Measurements from ENCODE around the gene AKT2. TPM values are rescaled to one million over a fixed set of nuclear protein-coding genes. Genes with fewer than 3 reads are reported as not detected.
"Not testable (repeated sequence)": the region's sequence is repeated elsewhere in the genome, so short reads cannot be mapped to it uniquely, and the experiment has no call there.

The AKT2 gene
- total and polyA plus RNA-seq, 5 donors, result 94.9 to 131 (median 124) TPM

- Histone ChIP-seq H3K9me3 (ENCODE audit: control insufficient read depth, low read length) (no peaks in the 10 kb centered on the region), H3K4me1 (ENCODE audit: control insufficient read depth, insufficient read depth, low read length) (peaks cover 3% of the 10 kb centered on the region), H3K27ac (ENCODE audit: low read length) (no peak overlapping the region), H3K27me3 (ENCODE audit: control insufficient read depth, insufficient read depth) (no peaks in the 10 kb centered on the region), H3K4me3 (ENCODE audit: low read length) (no peak overlapping the region)
- WGBS, result 81% methylated on average over 32 of the region's 32 CpGs
- intact Hi-C loops (cut with DNase I), result loop anchor here (5.0 to 10.0 kb wide), 3 partner anchors 80 to 87 kb away; no protein-coding TSS in a partner anchor
- ATAC-seq (no peak), DNase-seq (no peak)
These were observed 60.6 kb downstream of the AKT2 start for GRCh38 chr19:40224342-40225150.

- WGBS, result 26% methylated on average over 48 of the region's 48 CpGs
- no peak overlapping the region for H3K27ac ChIP-seq (ENCODE audit: low read length)
- ATAC-seq (no peak), DNase-seq (peak in 2 of 3 donors; percentile 61 to 67)
- no peaks in the 10 kb centered on the region for H3K9me3 ChIP-seq (ENCODE audit: control insufficient read depth, low read length)
- peaks cover 3% of the 10 kb centered on the region for H3K4me1 ChIP-seq (ENCODE audit: control insufficient read depth, insufficient read depth, low read length)
- intact Hi-C loops (cut with DNase I), result loop anchor here (5.0 to 10.0 kb wide), 3 partner anchors 78 to 86 kb away; no protein-coding TSS in a partner anchor
- H3K4me3 ChIP-seq (ENCODE audit: low read length), result no peak overlapping the region
- H3K27me3 ChIP-seq (ENCODE audit: control insufficient read depth, insufficient read depth), result no peaks in the 10 kb centered on the region
These were observed 61.9 kb downstream of the AKT2 start for GRCh38 chr19:40223135-40223822.

GRCh38 chr19:40221858-40222619 lies 63.1 kb downstream of the AKT2 start:
- Histone ChIP-seq H3K4me3 (ENCODE audit: low read length) (no peak overlapping the region), H3K27me3 (ENCODE audit: control insufficient read depth, insufficient read depth) (no peaks in the 10 kb centered on the region), H3K4me1 (ENCODE audit: control insufficient read depth, insufficient read depth, low read length) (peaks cover 3% of the 10 kb centered on the region), H3K27ac (ENCODE audit: low read length) (no peak overlapping the region), H3K9me3 (ENCODE audit: control insufficient read depth, low read length) (no peaks in the 10 kb centered on the region)
- peak; percentile 80 to 84 (median 84) for DNase-seq
- 56% methylated on average over 41 of the region's 41 CpGs for WGBS
- intact Hi-C loops (cut with DNase I), result loop anchor here (5.0 to 10.0 kb wide), 3 partner anchors 77 to 85 kb away; no protein-coding TSS in a partner anchor
- peak; percentile 84 to 87 for ATAC-seq

- Histone ChIP-seq H3K27me3 (ENCODE audit: control insufficient read depth, insufficient read depth) (no peaks in the 10 kb centered on the region), H3K4me3 (ENCODE audit: low read length) (no peak overlapping the region), H3K4me1 (ENCODE audit: control insufficient read depth, insufficient read depth, low read length) (peaks cover 2% of the 10 kb centered on the region), H3K9me3 (ENCODE audit: control insufficient read depth, low read length) (no peaks in the 10 kb centered on the region), H3K27ac (ENCODE audit: low read length) (no peak overlapping the region)
- intact Hi-C loops (cut with DNase I), result loop anchor here (5.0 to 10.0 kb wide), 3 partner anchors 76 to 83 kb away; no protein-coding TSS in a partner anchor
- no peak for ATAC-seq
- 86% methylated on average over 9 of the region's 9 CpGs for WGBS
- no peak for DNase-seq
These were observed 64.5 kb downstream of the AKT2 start for GRCh38 chr19:40220674-40221073.

- Histone ChIP-seq H3K27me3 (ENCODE audit: control insufficient read depth, insufficient read depth) (no peaks in the 10 kb centered on the region), H3K27ac (ENCODE audit: low read length) (no peak overlapping the region), H3K4me1 (ENCODE audit: control insufficient read depth, insufficient read depth, low read length) (no peaks in the 10 kb centered on the region), H3K4me3 (ENCODE audit: low read length) (no peak overlapping the region), H3K9me3 (ENCODE audit: control insufficient read depth, low read length) (no peaks in the 10 kb centered on the region)
- DNase-seq, result no peak
- WGBS, result 27% methylated on average over 8 of the region's 8 CpGs
- ATAC-seq, result no peak
- intact Hi-C loops (cut with DNase I), result loop anchor here (5.0 to 10.0 kb wide), 3 partner anchors 75 to 82 kb away; no protein-coding TSS in a partner anchor
These were observed 65.3 kb downstream of the AKT2 start for GRCh38 chr19:40219721-40220276.

GRCh38 chr19:40219029-40219428 lies 66.1 kb downstream of the AKT2 start:
- H3K27ac ChIP-seq (ENCODE audit: low read length); H3K27me3 ChIP-seq (ENCODE audit: control insufficient read depth, insufficient read depth); H3K9me3 ChIP-seq (ENCODE audit: control insufficient read depth, low read length); DNase-seq; intact Hi-C loops (cut with DNase I); H3K4me1 ChIP-seq (ENCODE audit: control insufficient read depth, insufficient read depth, low read length); H3K4me3 ChIP-seq (ENCODE audit: low read length); ATAC-seq: not testable (repeated sequence)
- 77% methylated on average over 4 of the region's 4 CpGs for WGBS

GRCh38 chr19:40217934-40218890 lies 66.9 kb downstream of the AKT2 start, which contains the start of gene TTC9B:
TSS of gene TTC9B (minus strand) at chr19:40218384. CDS start at chr19:40218381, 3 bp downstream.
- DNase-seq (peak in 2 of 3 donors; percentile 56 to 62), ATAC-seq (peak in 1 of 2 donors; percentile 15)
- 3% methylated on average over 75 of the region's 75 CpGs for WGBS
- Histone ChIP-seq H3K4me1 (ENCODE audit: control insufficient read depth, insufficient read depth, low read length) (no peaks in the 10 kb centered on the region), H3K4me3 (ENCODE audit: low read length) (no peak within 1 kb of the TSS), H3K27ac (ENCODE audit: low read length) (no peak within 1 kb of the TSS), H3K9me3 (ENCODE audit: control insufficient read depth, low read length) (no peaks in the 10 kb centered on the region), H3K27me3 (ENCODE audit: control insufficient read depth, insufficient read depth) (no peaks in the 10 kb centered on the region)
- intact Hi-C loops (cut with DNase I), result no loop called here

- H3K27me3 ChIP-seq (ENCODE audit: control insufficient read depth, insufficient read depth), result no peaks in the 10 kb centered on the region
These were observed 67.9 kb downstream of the AKT2 start for GRCh38 chr19:40217027-40217810.

GRCh38 chr19:40216777-40217026 lies 68.4 kb downstream of the AKT2 start:
- intact Hi-C loops (cut with DNase I), result no loop called here
- Histone ChIP-seq H3K27ac (ENCODE audit: low read length) (no peak overlapping the region), H3K27me3 (ENCODE audit: control insufficient read depth, insufficient read depth) (no peaks in the 10 kb centered on the region), H3K9me3 (ENCODE audit: control insufficient read depth, low read length) (no peaks in the 10 kb centered on the region), H3K4me1 (ENCODE audit: control insufficient read depth, insufficient read depth, low read length) (no peaks in the 10 kb centered on the region), H3K4me3 (ENCODE audit: low read length) (no peak overlapping the region)
- ATAC-seq (no peak), DNase-seq (no peak)
- 29% methylated on average over 9 of the region's 9 CpGs for WGBS

More at GRCh38 chr19:40217027-40217810, 67.9 kb downstream of the AKT2 start:
- DNase-seq (peak in 2 of 3 donors; percentile 63 to 65), ATAC-seq (no peak)
- no peaks in the 10 kb centered on the region for H3K9me3 ChIP-seq (ENCODE audit: control insufficient read depth, low read length)
- no peaks in the 10 kb centered on the region for H3K4me1 ChIP-seq (ENCODE audit: control insufficient read depth, insufficient read depth, low read length)
- H3K4me3 ChIP-seq (ENCODE audit: low read length), result no peak overlapping the region
- intact Hi-C loops (cut with DNase I), result no loop called here
- 7% methylated on average over 54 of the region's 54 CpGs for whole genome bisulfite sequencing
- no peak overlapping the region for H3K27ac ChIP-seq (ENCODE audit: low read length)
